Measurements from ENCODE around the gene LDLR.

DNA sequence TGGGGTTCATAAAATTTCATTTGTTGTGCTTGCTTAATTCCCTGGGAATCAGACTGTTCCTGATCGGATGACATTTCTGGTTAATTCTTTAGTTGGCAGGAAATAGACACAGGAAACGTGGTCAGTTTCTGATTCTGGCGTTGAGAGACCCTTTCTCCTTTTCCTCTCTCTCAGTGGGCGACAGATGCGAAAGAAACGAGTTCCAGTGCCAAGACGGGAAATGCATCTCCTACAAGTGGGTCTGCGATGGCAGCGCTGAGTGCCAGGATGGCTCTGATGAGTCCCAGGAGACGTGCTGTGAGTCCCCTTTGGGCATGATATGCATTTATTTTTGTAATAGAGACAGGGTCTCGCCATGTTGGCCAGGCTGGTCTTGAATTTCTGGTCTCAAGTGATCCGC, 10.8 kb downstream of the LDLR start:
- TF ChIP-seq, protein P1, sequence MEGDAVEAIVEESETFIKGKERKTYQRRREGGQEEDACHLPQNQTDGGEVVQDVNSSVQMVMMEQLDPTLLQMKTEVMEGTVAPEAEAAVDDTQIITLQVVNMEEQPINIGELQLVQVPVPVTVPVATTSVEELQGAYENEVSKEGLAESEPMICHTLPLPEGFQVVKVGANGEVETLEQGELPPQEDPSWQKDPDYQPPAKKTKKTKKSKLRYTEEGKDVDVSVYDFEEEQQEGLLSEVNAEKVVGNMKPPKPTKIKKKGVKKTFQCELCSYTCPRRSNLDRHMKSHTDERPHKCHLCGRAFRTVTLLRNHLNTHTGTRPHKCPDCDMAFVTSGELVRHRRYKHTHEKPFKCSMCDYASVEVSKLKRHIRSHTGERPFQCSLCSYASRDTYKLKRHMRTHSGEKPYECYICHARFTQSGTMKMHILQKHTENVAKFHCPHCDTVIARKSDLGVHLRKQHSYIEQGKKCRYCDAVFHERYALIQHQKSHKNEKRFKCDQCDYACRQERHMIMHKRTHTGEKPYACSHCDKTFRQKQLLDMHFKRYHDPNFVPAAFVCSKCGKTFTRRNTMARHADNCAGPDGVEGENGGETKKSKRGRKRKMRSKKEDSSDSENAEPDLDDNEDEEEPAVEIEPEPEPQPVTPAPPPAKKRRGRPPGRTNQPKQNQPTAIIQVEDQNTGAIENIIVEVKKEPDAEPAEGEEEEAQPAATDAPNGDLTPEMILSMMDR (IDR thresholded peaks at IDR 0.05): no peak
- no peak for TF ChIP-seq POLR2A (IDR thresholded peaks at IDR 0.05)
